HG03558 (cell line): ENCODE measurements around the gene RAD51B.

Experiments used
- ATAC-seq: cut with Tn5 transposase; IDR thresholded peaks from one replicate; pipeline ENCODE4 v1.9.1; 2021; ENCODE audit warnings: moderate number of reproducible peaks; ENCODE audit not compliant: unreplicated experiment; ENCODE audit errors: extremely low read depth

RAD51B gene

DNA sequence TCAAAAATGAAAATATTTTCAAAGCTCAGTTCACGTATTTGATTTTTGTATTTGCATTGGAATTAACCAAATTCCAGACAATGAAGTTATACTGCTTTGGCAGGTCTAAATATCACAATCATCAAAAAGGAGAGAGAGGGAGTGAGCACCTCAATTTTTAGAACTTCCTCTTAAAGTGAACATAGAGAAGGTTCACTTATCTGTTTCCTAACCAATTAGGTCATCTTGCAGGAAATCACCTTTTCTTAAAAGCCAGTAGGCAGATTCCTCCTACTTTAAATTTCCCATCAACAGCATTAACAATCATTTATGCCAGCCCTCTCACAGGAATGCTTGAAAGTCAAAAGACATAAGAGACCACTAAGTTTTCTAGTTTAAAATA lies 584.6 kb downstream of the RAD51B start:
- ATAC-seq = no peak

GRCh38 chr14:68404652-68405183 lies 585.1 kb downstream of the RAD51B start:
- ATAC-seq = no peak

GRCh38 chr14:68405961-68406360 lies 586.4 kb downstream of the RAD51B start:
- no peak for ATAC-seq

GRCh38 chr14:68407285-68407684 lies 587.7 kb downstream of the RAD51B start:
- no peak for ATAC-seq

- ATAC-seq = no peak
These were observed 588.2 kb downstream of the RAD51B start for GRCh38 chr14:68407825-68408224.

DNA sequence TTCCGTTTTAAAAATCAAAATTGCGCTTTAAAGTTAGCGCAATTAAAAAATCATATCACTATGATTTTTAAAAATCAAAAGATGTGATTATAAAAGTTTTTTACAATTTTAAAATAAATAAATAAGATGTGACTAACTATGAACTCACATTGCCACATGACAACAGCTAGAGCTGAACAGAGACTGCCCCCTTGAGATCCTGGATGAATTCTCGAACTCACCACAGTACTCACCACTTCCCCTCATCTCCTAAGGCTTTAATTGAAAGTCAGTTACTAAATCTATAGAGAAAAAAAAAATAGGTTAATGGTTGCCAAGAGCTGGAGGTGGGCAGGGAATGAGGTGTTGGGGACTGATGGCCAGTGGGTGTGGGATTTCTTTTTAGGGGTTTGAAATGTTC lies 589.1 kb downstream of the RAD51B start:
- ATAC-seq = no peak

GRCh38 chr14:68409387-68409786 lies 589.8 kb downstream of the RAD51B start:
- no peak for ATAC-seq

- ATAC-seq = no peak
These were observed 593.2 kb downstream of the RAD51B start for GRCh38 chr14:68412505-68413465.

- ATAC-seq = no peak
These were observed 593.9 kb downstream of the RAD51B start for GRCh38 chr14:68413509-68413908.

GRCh38 chr14:68414121-68414520 lies 594.5 kb downstream of the RAD51B start:
- ATAC-seq = no peak

- no peak for ATAC-seq
These were observed 596.6 kb downstream of the RAD51B start for GRCh38 chr14:68416171-68416570.

- no peak for ATAC-seq
These were observed 597.6 kb downstream of the RAD51B start for GRCh38 chr14:68417009-68417650.

GRCh38 chr14:68418174-68419118 lies 598.9 kb downstream of the RAD51B start:
- no peak for ATAC-seq

GRCh38 chr14:68420350-68420749 lies 600.8 kb downstream of the RAD51B start:
- ATAC-seq = no peak

GRCh38 chr14:68421116-68421515 lies 601.5 kb downstream of the RAD51B start:
- ATAC-seq = no peak

DNA sequence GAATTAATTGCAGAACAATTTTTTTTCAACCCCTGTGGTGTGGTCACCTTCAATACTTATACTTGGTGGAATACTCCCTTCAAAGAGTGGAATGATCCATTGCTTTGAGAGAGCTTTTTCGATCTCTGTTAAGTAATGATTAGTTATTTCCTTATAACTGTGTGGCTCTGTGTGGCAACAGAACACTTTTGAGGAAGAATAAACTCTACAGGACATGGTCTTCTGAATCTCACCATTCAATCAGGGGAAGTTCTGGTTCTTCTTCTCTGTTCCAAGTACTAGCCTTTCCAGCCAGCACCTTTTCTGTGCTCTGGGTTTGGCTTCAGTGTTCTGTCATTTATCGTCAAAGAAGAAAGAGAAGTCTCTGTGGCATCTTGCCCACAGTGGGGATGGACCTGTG lies 604.1 kb downstream of the RAD51B start:
- ATAC-seq = no peak

GRCh38 chr14:68424443-68425172 lies 605.0 kb downstream of the RAD51B start:
- ATAC-seq = no peak

DNA sequence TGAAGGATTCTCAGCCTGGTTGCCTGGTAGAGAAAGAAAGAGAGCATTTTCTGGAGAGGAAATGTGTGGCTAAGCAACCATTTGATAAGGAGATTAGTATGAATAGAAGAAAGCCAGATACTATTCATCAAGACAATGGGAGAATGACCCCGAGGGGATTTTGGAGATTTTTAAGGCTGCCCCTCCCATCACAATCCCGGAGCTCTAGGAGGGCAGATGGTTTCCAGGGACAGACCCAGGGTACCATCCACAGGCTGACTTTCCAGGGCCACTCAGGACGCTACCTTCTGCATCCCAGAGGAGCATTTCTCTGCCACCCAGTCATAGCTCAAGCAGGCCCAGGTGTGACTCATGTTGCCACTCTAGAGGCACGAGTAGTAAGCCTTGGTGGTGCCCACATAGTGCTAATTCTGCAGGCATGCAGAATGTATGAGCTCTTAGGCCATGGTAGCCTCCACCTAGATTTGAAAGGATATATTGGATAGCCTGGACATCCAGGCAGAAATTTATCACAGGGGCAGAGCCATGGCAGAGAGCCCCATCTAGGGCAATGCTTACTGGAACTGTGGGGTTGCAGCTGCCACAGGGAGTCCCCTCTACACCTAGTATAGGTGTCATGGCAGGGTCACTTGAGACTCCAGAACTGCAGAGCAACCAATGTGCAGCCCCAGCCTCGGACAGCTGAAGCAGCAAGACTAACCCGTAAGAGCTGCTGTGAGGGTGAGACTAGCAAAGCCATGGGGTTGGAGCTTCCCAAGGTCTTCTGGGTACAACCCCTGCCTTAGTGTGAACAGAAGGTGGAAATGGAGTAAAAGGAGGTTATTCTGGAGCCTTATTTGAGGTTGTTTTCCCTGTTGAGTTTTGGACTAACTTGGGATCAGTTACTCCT lies 607.3 kb downstream of the RAD51B start:
- no peak for ATAC-seq

- ATAC-seq = no peak
These were observed 607.9 kb downstream of the RAD51B start for GRCh38 chr14:68427550-68427890.
